H7 (cell line): ENCODE data around the gene C9orf85. TPM values are rescaled to one million over a fixed set of nuclear protein-coding genes. Genes with fewer than 3 reads are reported as not detected.

Source experiments
- DNase-seq: peaks from one replicate; pipeline ENCODE4 v3.0.0; 2012
- H3K27me3 ChIP-seq: 2 replicates; pipeline ENCODE4 v1.6.0; 2011; ENCODE audit warnings: mild to moderate bottlenecking, low read length; ENCODE audit not compliant: control insufficient read depth, insufficient read depth
- H3K36me3 ChIP-seq: replicated peaks from 2 replicates; pipeline ENCODE4 v1.5.1; 2011; ENCODE audit warnings: low read length; ENCODE audit not compliant: control insufficient read depth, insufficient read depth
- H3K4me3 ChIP-seq: 2 replicates; pipeline ENCODE4 v1.5.1; 2011; ENCODE audit warnings: low read depth, mild to moderate bottlenecking, control low read depth, low read length, moderate library complexity; ENCODE audit not compliant: insufficient read depth
- total RNA-seq: library from RNA; depleted of rRNA; stranded (reverse); fragments of >200 nt; shearing (Covaris generic); gene quantifications from 2 replicates; pipeline ENCODE4 v1.2.3, GENCODE V29; 2014

Gene C9orf85
- total RNA-seq, 1 experiment from 2014 or later: 14.1 TPM

- DNase-seq: no peak
- no peak overlapping the region for H3K4me3 ChIP-seq
Measured at GRCh38 chr9:71918419-71918818, 7.0 kb downstream of the C9orf85 start.

GRCh38 chr9:71920456-71921189 is 9.2 kb downstream of the C9orf85 start:
- Histone ChIP-seq H3K27me3 (no peaks in the 10 kb centered on the region), H3K36me3 (peaks cover 2% of the 10 kb centered on the region), H3K4me3 (no peak overlapping the region)
- DNase-seq: peak; percentile 32

More at GRCh38 chr9:71918419-71918818, 7.0 kb downstream of the C9orf85 start:
- Histone ChIP-seq H3K36me3 (peaks cover 2% of the 10 kb centered on the region), H3K27me3 (no peaks in the 10 kb centered on the region)

GRCh38 chr9:71921190-71921814 is 9.9 kb downstream of the C9orf85 start:
- Histone ChIP-seq H3K36me3 (peaks cover 2% of the 10 kb centered on the region), H3K4me3 (no peak overlapping the region), H3K27me3 (no peaks in the 10 kb centered on the region)
- DNase-seq: peak; percentile 26

- DNase-seq: no peak
- Histone ChIP-seq H3K27me3 (no peaks in the 10 kb centered on the region), H3K4me3 (no peak overlapping the region), H3K36me3 (no peaks in the 10 kb centered on the region)
Measured at GRCh38 chr9:71924576-71924975, 13.1 kb downstream of the C9orf85 start.

GRCh38 chr9:71925834-71926233 is 14.4 kb downstream of the C9orf85 start:
- Histone ChIP-seq H3K4me3 (no peak overlapping the region), H3K27me3 (no peaks in the 10 kb centered on the region), H3K36me3 (no peaks in the 10 kb centered on the region)
- DNase-seq: no peak

- Histone ChIP-seq H3K27me3 (no peaks in the 10 kb centered on the region), H3K4me3 (no peak overlapping the region), H3K36me3 (no peaks in the 10 kb centered on the region)
- no peak for DNase-seq
Measured at GRCh38 chr9:71928376-71928775, 16.9 kb downstream of the C9orf85 start.

- DNase-seq: no peak
- Histone ChIP-seq H3K27me3 (no peaks in the 10 kb centered on the region), H3K4me3 (no peak overlapping the region), H3K36me3 (no peaks in the 10 kb centered on the region)
Measured at GRCh38 chr9:71928806-71929205, 17.4 kb downstream of the C9orf85 start.

GRCh38 chr9:71929223-71929622 is 17.8 kb downstream of the C9orf85 start:
- Histone ChIP-seq H3K4me3 (no peak overlapping the region), H3K36me3 (no peaks in the 10 kb centered on the region), H3K27me3 (no peaks in the 10 kb centered on the region)
- no peak for DNase-seq

- H3K4me3 ChIP-seq: no peak overlapping the region
- no peak for DNase-seq
- no peaks in the 10 kb centered on the region for H3K36me3 ChIP-seq
- H3K27me3 ChIP-seq: no peaks in the 10 kb centered on the region
Measured at GRCh38 chr9:71929791-71930440, 18.5 kb downstream of the C9orf85 start.

- DNase-seq: no peak
- Histone ChIP-seq H3K36me3 (no peaks in the 10 kb centered on the region), H3K27me3 (no peaks in the 10 kb centered on the region), H3K4me3 (no peak overlapping the region)
Measured at GRCh38 chr9:71931166-71931565, 19.7 kb downstream of the C9orf85 start.

GRCh38 chr9:71936066-71936465 is 24.6 kb downstream of the C9orf85 start:
- H3K4me3 ChIP-seq: no peak overlapping the region
- H3K36me3 ChIP-seq: no peaks in the 10 kb centered on the region
- H3K27me3 ChIP-seq: no peaks in the 10 kb centered on the region
- no peak for DNase-seq

GRCh38 chr9:71937070-71937625 is 25.7 kb downstream of the C9orf85 start:
- H3K27me3 ChIP-seq: no peaks in the 10 kb centered on the region
- no peak for DNase-seq
- H3K4me3 ChIP-seq: no peak overlapping the region
- H3K36me3 ChIP-seq: no peaks in the 10 kb centered on the region

- DNase-seq: no peak
- Histone ChIP-seq H3K36me3 (no peaks in the 10 kb centered on the region), H3K27me3 (no peaks in the 10 kb centered on the region), H3K4me3 (no peak overlapping the region)
Measured at GRCh38 chr9:71937898-71938297, 26.5 kb downstream of the C9orf85 start.

- H3K4me3 ChIP-seq: no peak overlapping the region
- no peaks in the 10 kb centered on the region for H3K36me3 ChIP-seq
- no peaks in the 10 kb centered on the region for H3K27me3 ChIP-seq
- DNase-seq: no peak
Measured at GRCh38 chr9:71941060-71941568, 29.7 kb downstream of the C9orf85 start.
